ENCODE measurements around the gene UFSP1. TPM values are rescaled to one million over a fixed set of nuclear protein-coding genes. Genes with fewer than 3 reads are reported as not detected.

The UFSP1 gene
- total RNA-seq, 1 experiment from 2014 or later: 3.3 TPM

DNA sequence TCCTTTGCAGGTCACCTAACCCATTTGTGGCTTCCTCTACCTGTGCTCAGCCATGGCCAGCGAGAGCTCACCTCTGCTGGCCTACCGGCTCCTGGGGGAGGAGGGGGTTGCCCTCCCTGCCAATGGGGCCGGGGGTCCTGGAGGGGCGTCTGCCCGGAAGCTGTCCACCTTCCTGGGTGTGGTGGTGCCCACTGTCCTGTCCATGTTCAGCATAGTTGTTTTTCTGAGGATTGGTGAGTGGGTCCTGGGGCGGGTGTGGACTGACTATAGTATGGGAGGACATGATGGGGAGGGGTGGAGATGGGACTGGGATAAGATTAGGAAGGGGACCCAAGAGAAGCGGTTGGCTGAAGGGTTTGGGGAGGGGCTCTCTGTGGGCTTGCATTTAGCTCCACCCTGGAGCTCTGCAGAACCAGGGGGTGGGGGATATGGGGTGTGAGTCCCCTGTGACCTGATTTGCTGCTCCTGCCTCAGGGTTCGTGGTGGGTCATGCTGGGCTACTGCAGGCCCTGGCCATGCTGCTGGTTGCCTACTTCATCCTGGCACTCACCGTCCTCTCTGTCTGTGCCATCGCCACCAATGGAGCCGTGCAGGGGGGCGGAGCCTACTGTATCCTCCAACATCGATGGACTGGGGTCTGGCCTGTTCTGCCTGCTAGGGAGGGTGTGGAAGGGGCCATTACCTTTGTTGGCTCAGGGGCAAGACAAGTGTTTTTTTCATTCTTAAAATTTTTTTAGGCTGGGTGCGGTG, 35.2 kb downstream of the UFSP1 start:
- peak overlapping the region; percentile 93 for H3K9ac ChIP-seq (ENCODE audit: low read length)

DNA sequence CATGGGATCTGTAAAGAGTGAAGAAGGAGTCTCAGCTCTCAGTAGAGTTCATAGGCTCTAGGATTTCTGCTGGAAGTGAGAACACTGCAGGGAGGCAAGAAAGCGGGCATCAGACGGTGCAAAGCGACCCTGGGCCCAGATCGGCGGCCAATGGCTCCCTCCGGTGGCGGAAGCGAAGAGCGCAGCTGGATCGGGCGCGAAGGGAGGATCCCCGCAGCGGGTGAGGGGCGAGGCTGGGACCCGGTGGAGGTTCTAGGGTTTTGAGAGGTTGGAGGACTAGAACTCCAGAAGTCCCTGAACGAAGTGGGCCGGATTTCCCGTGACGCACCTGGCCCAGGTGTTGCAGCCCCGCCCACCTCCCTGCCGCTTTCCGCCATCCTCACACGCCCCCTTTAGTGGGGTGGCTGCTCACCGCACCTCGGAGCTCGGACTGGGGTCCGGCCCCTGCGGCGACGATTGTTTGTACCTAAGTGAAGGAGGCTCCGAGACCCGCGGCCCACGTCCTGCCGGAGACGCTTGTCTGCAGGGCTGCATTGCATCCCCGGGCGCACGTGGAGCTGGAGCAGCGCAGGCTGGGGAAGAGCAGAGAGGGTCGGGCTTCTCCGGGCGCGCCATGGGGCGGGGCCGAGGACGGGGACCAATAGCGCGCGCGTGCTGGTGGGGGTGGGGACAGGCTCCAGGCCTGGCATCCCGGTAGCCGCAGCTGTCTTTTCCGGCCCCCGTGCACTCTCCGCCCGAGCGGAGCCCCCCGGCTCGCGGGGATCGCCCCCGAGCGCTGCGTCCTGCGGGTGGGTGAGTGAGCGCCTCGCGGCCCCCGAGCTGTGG, 37.3 kb downstream of the UFSP1 start, which contains the start of gene SLC12A9:
TSS of gene SLC12A9 (plus strand) at position 666 of the 825 bp plus-strand sequence. CDS start 1,485 bp downstream, outside the sequence.
- DNase-seq: peak; percentile 96
- 0 out of 2 replicates have a peak, but pooled peaks cover under 1% of the 10 kb centered on the region for H4K20me1 ChIP-seq (ENCODE audit: insufficient read depth, low read depth, low read length)
- H2AFZ ChIP-seq (ENCODE audit: low read length): peak within 1 kb of the TSS; percentile 97; the same call in 1 of the 2 replicates
- peaks cover 18% of the 10 kb centered on the region for H3K4me1 ChIP-seq (ENCODE audit: low read length)
- H3K79me2 ChIP-seq (ENCODE audit: low read length): peaks cover 39% of the 10 kb centered on the region
- no peaks in the 10 kb centered on the region for H3K9me2 ChIP-seq (replicated peaks; ENCODE audit: insufficient read depth, low read length)
- peak within 1 kb of the TSS; percentile 88 for H3K4me3 ChIP-seq (ENCODE audit: low read length)
- H3K27me3 ChIP-seq (ENCODE audit: low read length): no peaks in the 10 kb centered on the region
- peak within 1 kb of the TSS; percentile 93 for H3K9ac ChIP-seq (ENCODE audit: low read length)
- H3K27ac ChIP-seq (ENCODE audit: low read length): peak within 1 kb of the TSS; percentile 63
- H3K4me2 ChIP-seq (ENCODE audit: low read depth, low read length, poor library complexity, severe bottlenecking): peak within 1 kb of the TSS; percentile 100
- H3K36me3 ChIP-seq (ENCODE audit: insufficient read depth, low read length): no peaks in the 10 kb centered on the region; the same call in 1 of the 2 replicates
- H3K9me3 ChIP-seq (ENCODE audit: low read length): no peaks in the 10 kb centered on the region

More for the DNA sequence above, 35.2 kb downstream of the UFSP1 start:
- 0 out of 2 replicates have a peak, but pooled peaks cover 2% of the 10 kb centered on the region for H4K20me1 ChIP-seq (ENCODE audit: insufficient read depth, low read depth, low read length)
- peaks cover 40% of the 10 kb centered on the region for H3K79me2 ChIP-seq (ENCODE audit: low read length)
- H3K4me2 ChIP-seq (ENCODE audit: low read depth, low read length, poor library complexity, severe bottlenecking): peak overlapping the region; percentile 100
- H3K9me2 ChIP-seq (replicated peaks; ENCODE audit: insufficient read depth, low read length): no peaks in the 10 kb centered on the region
- H2AFZ ChIP-seq (ENCODE audit: low read length): no peak overlapping the region
- no peaks in the 10 kb centered on the region for H3K9me3 ChIP-seq (ENCODE audit: low read length)
- H3K36me3 ChIP-seq (ENCODE audit: insufficient read depth, low read length): no peaks in the 10 kb centered on the region; the same call in 1 of the 2 replicates
- H3K4me3 ChIP-seq (ENCODE audit: low read length): peak overlapping the region; percentile 88; the same call in 1 of the 2 replicates
- peaks cover 18% of the 10 kb centered on the region for H3K4me1 ChIP-seq (ENCODE audit: low read length)
- H3K27me3 ChIP-seq (ENCODE audit: low read length): no peaks in the 10 kb centered on the region
- H3K27ac ChIP-seq (ENCODE audit: low read length): no peak overlapping the region
- DNase-seq: no peak

DNA sequence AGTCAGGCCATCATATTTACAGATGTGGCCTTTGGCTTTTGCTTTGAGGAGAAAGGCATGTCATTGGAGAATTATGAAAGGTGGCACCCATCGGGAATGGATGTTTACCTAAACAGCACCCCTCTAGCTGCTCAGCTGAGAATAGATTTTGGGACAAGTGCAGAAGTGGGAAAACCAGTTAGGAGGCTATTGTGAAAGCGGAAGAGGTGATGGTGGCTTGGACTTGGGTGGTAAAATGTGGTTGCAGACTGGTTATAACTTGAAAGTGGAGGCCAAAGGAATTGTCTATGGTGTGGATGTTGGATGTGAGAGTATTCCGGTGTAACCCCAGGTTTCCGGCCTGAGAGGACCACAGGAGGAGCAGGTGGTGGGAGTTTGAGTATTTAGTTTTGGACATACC, 42.2 kb downstream of the UFSP1 start:
- H3K9me2 ChIP-seq (replicated peaks; ENCODE audit: insufficient read depth, low read length): no peaks in the 10 kb centered on the region
- no peak for DNase-seq
- no peak overlapping the region for H3K27ac ChIP-seq (ENCODE audit: low read length)
- H3K4me2 ChIP-seq (ENCODE audit: low read depth, low read length, poor library complexity, severe bottlenecking): no peak overlapping the region
- peaks cover 10% of the 10 kb centered on the region for H3K4me1 ChIP-seq (ENCODE audit: low read length)
- no peaks in the 10 kb centered on the region for H3K9me3 ChIP-seq (ENCODE audit: low read length)
- no peak overlapping the region for H3K4me3 ChIP-seq (ENCODE audit: low read length)
- no peak overlapping the region for H3K9ac ChIP-seq (ENCODE audit: low read length)
- H3K79me2 ChIP-seq (ENCODE audit: low read length): no peaks in the 10 kb centered on the region
- H4K20me1 ChIP-seq (ENCODE audit: insufficient read depth, low read depth, low read length): no peaks in the 10 kb centered on the region
- H2AFZ ChIP-seq (ENCODE audit: low read length): no peak overlapping the region
- H3K36me3 ChIP-seq (ENCODE audit: insufficient read depth, low read length): no peaks in the 10 kb centered on the region
- no peaks in the 10 kb centered on the region for H3K27me3 ChIP-seq (ENCODE audit: low read length)

GRCh38 chr7:100840470-100841100, 48.9 kb downstream of the UFSP1 start:
- H3K9me2 ChIP-seq (replicated peaks; ENCODE audit: insufficient read depth, low read length): no peaks in the 10 kb centered on the region

DNA sequence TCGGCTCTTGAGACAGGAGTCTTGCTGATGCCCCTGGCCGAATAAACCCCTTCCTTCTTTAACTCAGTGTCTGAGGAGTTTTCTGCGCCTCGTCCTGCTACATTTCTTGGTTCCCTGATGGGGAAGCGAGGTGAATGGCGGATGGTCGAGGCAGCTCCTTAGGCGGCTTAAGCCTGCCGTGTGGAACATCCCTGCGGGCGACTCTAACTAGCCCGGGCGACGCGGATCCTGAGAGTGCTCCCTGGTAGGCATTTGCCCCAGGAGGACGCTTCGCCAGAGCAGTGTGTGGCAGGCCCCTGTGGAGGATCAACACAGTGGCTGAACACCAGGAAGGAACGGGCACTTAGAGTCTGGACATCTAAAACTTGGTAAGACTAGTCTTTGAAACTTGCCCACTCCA, 50.2 kb downstream of the UFSP1 start:
- Histone ChIP-seq H3K4me1 (ENCODE audit: low read length) (peaks cover 11% of the 10 kb centered on the region), H3K9me3 (ENCODE audit: low read length) (no peaks in the 10 kb centered on the region), H3K36me3 (ENCODE audit: insufficient read depth, low read length) (no peaks in the 10 kb centered on the region), H2AFZ (ENCODE audit: low read length) (no peak overlapping the region), H3K79me2 (ENCODE audit: low read length) (no peaks in the 10 kb centered on the region), H3K9ac (ENCODE audit: low read length) (no peak overlapping the region), H4K20me1 (ENCODE audit: insufficient read depth, low read depth, low read length) (no peaks in the 10 kb centered on the region), H3K9me2 (replicated peaks; ENCODE audit: insufficient read depth, low read length) (no peaks in the 10 kb centered on the region), H3K4me2 (ENCODE audit: low read depth, low read length, poor library complexity, severe bottlenecking) (no peak overlapping the region), H3K27me3 (ENCODE audit: low read length) (no peaks in the 10 kb centered on the region), H3K27ac (ENCODE audit: low read length) (no peak overlapping the region), H3K4me3 (ENCODE audit: low read length) (no peak overlapping the region)
- no peak for DNase-seq

More at GRCh38 chr7:100840470-100841100, 48.9 kb downstream of the UFSP1 start:
- no peak for DNase-seq
- Histone ChIP-seq H4K20me1 (ENCODE audit: insufficient read depth, low read depth, low read length) (no peaks in the 10 kb centered on the region), H3K4me1 (ENCODE audit: low read length) (peaks cover 11% of the 10 kb centered on the region), H3K4me3 (ENCODE audit: low read length) (no peak overlapping the region), H3K36me3 (ENCODE audit: insufficient read depth, low read length) (no peaks in the 10 kb centered on the region), H2AFZ (ENCODE audit: low read length) (no peak overlapping the region), H3K79me2 (ENCODE audit: low read length) (no peaks in the 10 kb centered on the region), H3K9ac (ENCODE audit: low read length) (no peak overlapping the region), H3K9me3 (ENCODE audit: low read length) (no peaks in the 10 kb centered on the region), H3K27ac (ENCODE audit: low read length) (no peak overlapping the region), H3K4me2 (ENCODE audit: low read depth, low read length, poor library complexity, severe bottlenecking) (no peak overlapping the region), H3K27me3 (ENCODE audit: low read length) (no peaks in the 10 kb centered on the region)

Small RNA genes lying within 50 kb of the gene (small RNA-seq; reads per million reads assigned to genes)
- not detected for gene RN7SL549P
- not detected for gene RPS29P15

Other genes starting within 250 kb of the UFSP1 start
- gene TFR2, start 248.2 kb downstream of the UFSP1 start, total RNA-seq (2014; rRNA removed; shearing (Covaris generic); ENCODE audit: low replicate concordance): 4.2 and 12.0 TPM in 2 replicates
- gene ACTL6B, start 233.3 kb downstream of the UFSP1 start, total RNA-seq (2014; rRNA removed; shearing (Covaris generic); ENCODE audit: low replicate concordance): not detected in 2 replicates
- gene GNB2, start 216.0 kb downstream of the UFSP1 start, total RNA-seq (2014; rRNA removed; shearing (Covaris generic); ENCODE audit: low replicate concordance): 65.0 and 101 TPM in 2 replicates
- gene GIGYF1, start 195.5 kb downstream of the UFSP1 start, total RNA-seq (2014; rRNA removed; shearing (Covaris generic); ENCODE audit: low replicate concordance): 16.3 and 38.2 TPM in 2 replicates
- 29.7 and 72.8 TPM in 2 replicates for gene POP7, start 183.6 kb downstream of the UFSP1 start, total RNA-seq (2014; rRNA removed; shearing (Covaris generic); ENCODE audit: low replicate concordance)
- gene EPO, start 169.2 kb downstream of the UFSP1 start, total RNA-seq (2014; rRNA removed; shearing (Covaris generic); ENCODE audit: low replicate concordance): not detected in 2 replicates
- not detected in 2 replicates for gene ZAN, start 156.1 kb downstream of the UFSP1 start, total RNA-seq (2014; rRNA removed; shearing (Covaris generic); ENCODE audit: low replicate concordance)
- 9.3 and 21.6 TPM in 2 replicates for gene EPHB4, start 62.2 kb downstream of the UFSP1 start, total RNA-seq (2014; rRNA removed; shearing (Covaris generic); ENCODE audit: low replicate concordance)
- 21.0 and 33.9 TPM in 2 replicates for gene SLC12A9, start 37.0 kb downstream of the UFSP1 start, total RNA-seq (2014; rRNA removed; shearing (Covaris generic); ENCODE audit: low replicate concordance)
- gene TRIP6, start 22.3 kb downstream of the UFSP1 start, total RNA-seq (2014; rRNA removed; shearing (Covaris generic); ENCODE audit: low replicate concordance): 19.5 and 30.5 TPM in 2 replicates
- gene SRRT, start 14.6 kb downstream of the UFSP1 start, total RNA-seq (2014; rRNA removed; shearing (Covaris generic); ENCODE audit: low replicate concordance): 65.8 and 103 TPM in 2 replicates
- not detected in 2 replicates for gene ACHE, start 6.2 kb upstream of the UFSP1 start, total RNA-seq (2014; rRNA removed; shearing (Covaris generic); ENCODE audit: low replicate concordance)
- not detected in 2 replicates for gene MUC3A, start 59.8 kb upstream of the UFSP1 start, total RNA-seq (2014; rRNA removed; shearing (Covaris generic); ENCODE audit: low replicate concordance)
- gene MUC12, start 79.8 kb upstream of the UFSP1 start, total RNA-seq (2014; rRNA removed; shearing (Covaris generic); ENCODE audit: low replicate concordance): not detected in 2 replicates
- not detected in 2 replicates for gene MUC17, start 130.4 kb upstream of the UFSP1 start, total RNA-seq (2014; rRNA removed; shearing (Covaris generic); ENCODE audit: low replicate concordance)
- 8.1 and 14.0 TPM in 2 replicates for gene TRIM56, start 195.8 kb upstream of the UFSP1 start, total RNA-seq (2014; rRNA removed; shearing (Covaris generic); ENCODE audit: low replicate concordance)
- gene SERPINE1, start 237.4 kb upstream of the UFSP1 start, total RNA-seq (2014; rRNA removed; shearing (Covaris generic); ENCODE audit: low replicate concordance): not detected in 2 replicates

Measured in Karpas-422 (cell line).